Hematopoietic multipotent progenitor cell treated with erythropoietin and hydrocortisone succinate and interleukin-3 and kit ligand, for 17 days (in vitro differentiated cells): ENCODE results near the gene NEK9.

Experiments
- DNase-seq: peaks from one replicate; pipeline ENCODE4 v3.0.0-alpha.2; 2015; ENCODE audit warnings: low spot score

The NEK9 gene

DNA sequence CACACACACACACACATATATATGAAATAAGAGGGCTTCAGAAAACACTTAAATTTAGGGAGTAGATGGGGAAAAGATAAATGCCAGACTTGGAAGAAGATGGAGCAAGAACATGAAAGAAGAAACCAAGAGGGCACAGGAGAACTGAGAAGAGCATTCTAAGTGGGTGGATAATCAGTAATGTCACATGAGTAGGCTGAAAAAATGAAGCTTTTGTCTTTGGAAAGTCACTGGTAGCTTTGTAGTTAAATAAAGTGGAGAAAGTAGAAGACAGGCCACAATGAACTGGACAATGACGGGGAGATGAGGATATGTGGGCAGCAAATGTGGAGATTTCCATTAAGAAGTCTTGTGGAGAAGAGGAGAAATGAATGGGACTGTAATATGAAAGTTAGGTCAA lies 59.6 kb downstream of the NEK9 start:
- no peak for DNase-seq

DNA sequence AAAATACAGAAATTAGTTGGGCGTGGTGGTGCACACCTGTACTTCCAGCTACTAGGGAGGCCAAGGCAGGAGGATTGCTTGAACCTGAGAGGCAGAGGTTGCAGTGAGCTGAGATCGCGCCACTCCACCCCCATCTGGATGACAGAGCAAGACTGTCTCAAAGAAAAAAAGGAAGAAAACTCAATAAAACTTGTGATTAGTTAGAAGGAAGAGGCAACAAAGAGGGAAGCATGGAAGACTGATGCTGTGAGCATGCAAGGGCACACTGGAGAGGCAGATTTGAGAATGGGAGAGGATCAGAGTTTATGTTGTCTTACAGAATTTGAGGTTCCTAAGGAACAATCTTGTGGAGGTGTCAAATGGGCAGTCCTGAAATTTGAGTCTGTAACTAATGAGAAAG lies 60.2 kb downstream of the NEK9 start:
- DNase-seq: no peak

DNA sequence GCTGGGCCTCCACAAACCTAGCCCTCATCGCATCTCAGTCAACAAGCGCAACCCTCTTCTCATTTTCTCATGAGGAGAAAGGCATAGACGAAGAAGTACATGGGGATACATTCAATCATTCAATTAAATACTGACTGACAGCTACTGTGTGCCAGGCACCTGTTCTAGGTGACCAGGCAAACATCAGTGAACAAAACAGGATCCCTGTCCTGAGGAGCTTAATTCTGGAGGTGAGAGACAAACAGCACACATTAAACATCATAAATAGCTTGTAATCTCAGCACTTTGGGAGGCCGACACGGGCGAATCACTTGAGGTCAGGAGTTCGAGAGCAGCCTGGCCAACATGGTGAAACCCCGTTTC lies 62.7 kb downstream of the NEK9 start:
- DNase-seq: no peak

DNA sequence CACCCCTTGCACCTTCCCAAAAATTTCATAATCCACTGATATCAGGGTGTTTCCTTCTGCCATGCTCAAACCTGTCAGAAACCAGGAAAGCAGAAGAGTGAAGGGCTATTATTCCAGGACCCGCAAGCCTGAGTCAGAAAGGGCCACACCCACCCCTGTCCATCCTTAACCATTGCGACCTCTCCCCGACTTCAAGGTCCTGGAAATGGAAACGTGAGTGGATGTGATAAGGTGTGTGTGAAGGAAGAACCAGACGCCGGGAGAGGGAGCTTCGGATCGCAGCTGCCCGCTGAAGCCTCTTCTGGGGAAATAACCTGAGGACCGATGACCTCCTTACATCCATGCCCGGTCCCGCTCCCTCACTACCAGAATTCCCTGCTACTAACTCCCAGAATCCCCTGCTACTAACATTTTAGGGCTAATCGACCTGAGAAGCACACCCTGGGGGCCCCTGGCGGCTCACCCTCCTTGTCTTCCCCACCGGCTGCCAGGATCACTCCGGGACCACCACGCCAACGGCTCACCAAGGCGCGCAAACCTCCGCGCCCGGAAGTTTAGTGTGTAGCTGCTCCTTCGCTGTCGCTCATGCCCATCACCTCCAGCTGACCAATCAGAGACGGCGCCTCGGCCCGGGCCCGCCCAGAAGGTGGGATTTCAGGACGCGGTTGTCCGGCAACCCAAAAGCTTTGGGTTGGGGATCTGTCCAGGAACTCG lies 63.2 kb downstream of the NEK9 start, which contains the start of gene ACYP1:
Gene ACYP1 (minus strand): TSS at position 534 of the 714 bp plus-strand sequence. CDS start 471 bp downstream, at position 63.
- DNase-seq: peak; percentile 90

GRCh38 chr14:75063013-75063412 lies 63.8 kb downstream of the NEK9 start:
- DNase-seq: no peak

DNA sequence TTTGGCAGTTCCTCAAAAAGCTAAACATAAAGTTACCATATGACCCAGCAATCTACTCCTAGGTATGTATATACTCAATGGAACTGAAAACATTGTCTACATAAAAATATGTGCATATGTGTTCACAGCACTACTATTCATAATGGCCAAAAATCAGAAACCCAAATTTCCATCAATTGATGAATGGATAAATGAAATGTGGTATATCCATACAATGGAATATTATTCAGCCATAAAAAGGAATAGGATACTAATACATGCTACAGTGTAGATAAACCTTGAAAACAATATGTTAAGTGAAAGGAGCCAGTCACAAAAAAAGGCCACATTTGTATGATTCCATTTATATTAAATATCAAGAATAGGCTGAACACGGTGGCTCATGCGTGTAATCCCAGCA lies 66.4 kb downstream of the NEK9 start:
- no peak for DNase-seq

- no peak for DNase-seq
Measured at GRCh38 chr14:75059642-75060041, 67.2 kb downstream of the NEK9 start.

GRCh38 chr14:75054421-75054820 lies 72.4 kb downstream of the NEK9 start:
- DNase-seq: no peak

DNA sequence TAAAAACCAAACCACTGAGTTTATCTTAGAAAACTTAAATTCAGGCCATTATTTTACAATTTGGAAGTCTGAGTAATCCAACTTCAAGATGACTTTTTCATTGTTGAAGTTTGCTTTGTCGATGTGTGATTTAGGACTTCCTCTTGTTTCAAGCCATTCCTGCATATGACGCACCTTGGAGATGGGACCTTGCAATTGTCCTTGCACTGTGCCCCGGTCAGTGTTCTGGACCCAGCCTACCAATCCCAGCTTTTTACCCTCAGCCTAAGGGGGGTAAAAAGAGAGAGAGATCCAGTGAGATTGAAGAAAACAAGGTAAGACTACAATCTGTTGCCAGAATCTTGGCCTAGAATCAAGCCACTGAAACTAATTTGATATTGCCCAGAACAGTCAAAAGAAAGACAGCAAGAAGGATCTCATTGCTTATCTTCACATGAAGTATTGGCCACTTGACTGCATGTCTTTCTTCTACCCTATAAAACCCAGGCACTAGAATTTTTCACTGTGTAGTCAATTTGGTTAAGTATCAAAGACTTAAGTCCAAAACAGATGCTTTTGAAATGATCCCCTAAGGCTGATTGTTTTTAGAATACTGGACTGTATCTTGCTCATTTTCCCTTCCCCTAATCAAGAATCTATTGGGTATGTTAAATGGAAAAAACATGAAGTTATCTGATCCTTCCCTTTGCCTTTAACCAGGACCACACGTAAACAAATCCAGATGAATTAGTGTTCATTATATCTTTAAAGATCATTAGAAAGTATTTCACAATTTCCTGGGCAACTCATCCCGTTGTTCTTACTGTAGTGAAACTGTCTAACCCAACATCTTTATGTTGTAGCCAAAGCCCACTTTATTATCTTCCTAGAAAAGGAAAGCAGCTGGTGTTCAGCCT lies 73.2 kb downstream of the NEK9 start:
- no peak for DNase-seq

DNA sequence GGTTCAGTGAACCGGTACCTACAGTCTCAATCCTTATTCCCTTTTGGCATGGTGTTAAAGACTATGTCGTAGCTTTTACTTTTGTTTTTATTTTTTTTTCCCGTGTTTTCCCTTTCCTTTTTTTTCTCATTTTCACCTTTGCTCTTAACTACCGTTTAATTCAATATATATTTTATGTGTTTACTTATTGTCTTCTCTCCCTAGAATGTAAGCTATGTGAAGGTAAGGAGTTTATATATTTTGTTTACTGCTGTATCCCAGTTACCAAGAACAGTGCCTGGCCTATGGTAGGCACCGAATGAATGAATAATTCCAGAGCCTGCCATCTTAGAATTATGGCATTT lies 75.3 kb downstream of the NEK9 start:
- no peak for DNase-seq

DNA sequence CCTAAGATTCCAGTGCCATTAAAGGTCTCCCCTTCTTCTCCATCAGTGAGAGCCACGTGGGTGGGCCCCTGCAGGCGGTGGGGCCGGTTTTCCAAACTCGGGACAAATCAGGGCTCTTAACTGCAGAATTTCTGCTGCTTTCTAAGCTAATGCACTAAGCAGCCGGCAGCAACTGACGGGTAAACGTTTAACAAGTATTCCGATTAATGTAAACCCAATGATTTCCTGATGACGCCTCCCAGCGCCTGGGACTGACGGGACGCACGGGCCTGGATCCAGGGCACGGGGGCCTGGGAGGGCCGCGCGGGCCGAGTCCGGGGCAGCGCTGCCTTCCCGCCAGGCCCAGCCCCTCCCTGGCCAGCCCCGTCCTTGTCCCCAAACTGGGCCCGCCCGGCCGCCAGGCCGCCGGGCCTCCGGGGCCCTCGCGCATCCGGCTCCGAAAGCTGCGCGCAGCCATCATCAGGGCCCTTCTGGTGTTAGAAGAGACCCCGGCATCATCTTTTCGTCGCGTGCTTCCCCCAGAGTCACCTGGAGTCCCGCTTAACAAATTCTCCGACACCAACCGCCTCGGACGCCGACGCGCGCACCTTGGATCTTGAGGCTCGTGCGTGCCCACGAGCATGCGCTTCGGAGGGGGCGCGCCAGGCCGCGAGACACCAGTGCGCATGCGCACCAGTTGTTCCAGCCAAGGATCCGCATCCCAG lies 75.8 kb downstream of the NEK9 start, which contains the start of gene MLH3:
Gene MLH3 (minus strand): TSS at position 616 of the 704 bp plus-strand sequence. CDS start 1,812 bp downstream, outside the sequence.
- DNase-seq: peak; percentile 81

- DNase-seq: no peak
Measured at GRCh38 chr14:75049731-75050201, 77.1 kb downstream of the NEK9 start.

- DNase-seq: no peak
Measured at GRCh38 chr14:75049136-75049535, 77.7 kb downstream of the NEK9 start.

DNA sequence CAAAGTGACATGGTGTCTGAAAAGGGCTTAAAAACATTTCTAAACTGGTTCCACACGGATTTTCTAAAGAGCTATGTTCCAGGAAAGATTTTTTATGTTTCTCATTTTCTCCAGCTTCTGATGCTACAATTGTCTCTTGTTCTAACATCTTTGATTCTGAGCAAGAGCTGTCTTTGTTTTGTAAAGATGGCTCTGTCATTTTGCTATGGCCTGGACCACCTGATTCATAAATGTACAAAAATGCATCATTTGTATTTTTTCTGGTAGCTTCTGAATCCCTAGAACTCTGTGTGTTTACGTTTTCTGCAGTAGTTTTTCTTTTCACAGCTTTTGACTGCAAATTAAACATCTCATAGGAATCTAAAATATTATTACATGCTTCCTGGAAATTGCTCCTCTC lies 78.7 kb downstream of the NEK9 start:
- DNase-seq: no peak

GRCh38 chr14:75047506-75047905 lies 79.3 kb downstream of the NEK9 start:
- no peak for DNase-seq

DNA sequence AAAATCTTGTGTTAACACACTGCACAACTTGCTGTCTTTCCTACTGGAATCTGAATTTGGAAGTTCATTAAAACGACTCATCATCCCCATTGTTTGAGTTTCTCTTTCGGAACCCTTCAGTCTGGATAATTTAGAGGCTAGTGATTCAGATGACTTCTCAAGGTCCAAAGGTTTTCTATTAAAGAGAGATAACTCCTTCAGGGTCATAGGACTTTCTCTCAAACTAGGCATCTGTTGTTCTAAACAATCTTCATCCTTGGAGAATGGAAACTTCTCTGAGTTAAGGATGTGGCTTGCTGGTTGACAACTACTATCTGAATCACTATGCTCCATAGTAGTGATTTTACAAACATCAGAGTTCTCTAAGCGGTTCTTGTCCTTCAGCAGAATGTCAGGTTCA lies 79.9 kb downstream of the NEK9 start:
- no peak for DNase-seq

- DNase-seq: no peak
Measured at GRCh38 chr14:75046275-75046674, 80.6 kb downstream of the NEK9 start.

DNA sequence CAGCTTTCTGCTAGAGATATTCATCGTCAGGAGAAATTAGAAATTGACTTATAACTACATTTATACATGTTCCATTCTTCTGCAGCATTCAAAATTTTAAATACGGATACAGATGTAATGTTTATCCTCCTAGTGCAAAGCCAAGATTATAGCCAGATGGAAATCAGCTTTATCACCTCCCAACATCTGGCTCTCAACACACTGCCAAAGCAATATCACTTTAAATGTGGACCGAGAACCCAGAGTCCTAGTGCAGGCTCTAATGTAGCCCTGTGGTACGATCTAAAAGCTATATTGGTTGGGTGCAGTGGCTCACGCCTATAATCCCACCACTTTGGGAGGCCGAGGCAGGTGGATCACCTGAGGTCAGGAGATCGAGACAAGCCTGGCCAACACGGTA lies 82.1 kb downstream of the NEK9 start:
- DNase-seq: no peak

DNA sequence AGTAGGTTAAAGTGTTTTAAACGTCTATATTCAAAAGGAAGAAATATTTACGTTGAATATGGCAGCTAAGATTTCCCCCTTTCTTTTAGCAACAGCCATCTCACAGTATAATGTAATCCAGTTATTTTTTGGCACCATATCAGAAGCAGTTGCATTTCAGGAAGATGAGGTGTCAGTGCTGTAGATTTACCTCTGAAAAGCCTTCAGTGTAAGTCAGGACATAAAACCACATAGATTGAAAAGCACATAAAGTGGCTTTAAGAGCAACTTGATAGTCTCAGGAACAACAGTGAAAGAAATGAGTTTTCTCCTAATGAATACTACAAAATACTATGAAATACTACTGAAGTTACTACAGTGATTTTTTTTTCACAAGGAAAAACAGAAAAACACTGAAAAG lies 82.5 kb downstream of the NEK9 start:
- DNase-seq: no peak

DNA sequence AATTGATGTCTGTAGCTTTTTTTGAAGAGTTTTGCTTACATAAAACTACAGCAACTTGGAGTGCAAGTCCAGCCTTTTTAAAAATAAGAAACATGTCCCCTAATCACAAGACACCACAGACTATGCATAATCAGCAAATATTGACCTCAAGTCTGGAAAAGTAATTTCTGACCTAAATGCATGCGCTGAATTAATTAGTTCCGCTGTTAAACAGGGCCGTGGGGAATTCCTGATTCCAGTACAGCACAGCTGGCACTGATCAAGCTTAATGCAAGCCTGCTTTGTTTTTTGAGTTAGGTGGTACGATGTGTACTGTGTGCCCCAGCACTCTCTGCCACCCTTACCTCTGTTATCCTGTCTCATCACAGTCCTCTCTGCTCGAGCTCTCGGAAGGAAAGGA lies 84.8 kb downstream of the NEK9 start:
- no peak for DNase-seq

GRCh38 chr14:75041613-75042012 lies 85.2 kb downstream of the NEK9 start:
- no peak for DNase-seq

DNA sequence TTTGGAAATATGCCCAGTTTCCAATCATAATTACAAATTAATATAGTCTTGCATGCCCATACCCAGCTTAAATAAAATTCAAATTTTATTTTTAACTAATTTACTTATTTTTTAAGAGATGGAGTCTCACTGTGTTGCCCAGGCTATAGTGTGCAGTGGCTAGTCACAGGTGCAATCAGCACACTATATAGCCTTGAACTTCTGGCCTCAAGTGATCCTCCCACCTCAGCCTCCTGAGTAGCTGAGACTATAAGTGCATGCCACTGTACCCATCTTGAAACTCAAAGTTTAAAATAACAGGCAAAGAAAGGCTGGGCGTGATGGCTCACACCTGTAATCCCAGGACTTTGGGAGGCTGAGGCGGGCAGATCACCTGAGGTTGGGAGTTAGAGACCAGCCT lies 85.9 kb downstream of the NEK9 start:
- DNase-seq: no peak

- DNase-seq: no peak
Measured at GRCh38 chr14:75040507-75040906, 86.3 kb downstream of the NEK9 start.
